NCI-H345 treated with DMSO at 0.1 percent for 48 hours (cell line): ENCODE data around the gene MRPL12.
"Not testable (repeated sequence)": the region's sequence is repeated elsewhere in the genome, so short reads cannot be mapped to it uniquely, and the experiment has no call there.

Source experiments
- DNase-seq: peaks from one replicate; lab custom pipeline; 2025; ENCODE audit not compliant: unreplicated experiment; lab: John Stamatoyannopoulos, UW

Gene MRPL12

GRCh38 chr17:81737947-81738800, 35.0 kb downstream of the MRPL12 start:
- no peak for DNase-seq

GRCh38 chr17:81738801-81739393, 35.7 kb downstream of the MRPL12 start:
- no peak for DNase-seq

GRCh38 chr17:81739593-81739992, 36.4 kb downstream of the MRPL12 start:
- DNase-seq: not testable (repeated sequence)

- no peak for DNase-seq
Observed at GRCh38 chr17:81740395-81740961, 37.3 kb downstream of the MRPL12 start.

GRCh38 chr17:81741049-81741593, 38.0 kb downstream of the MRPL12 start:
- no peak for DNase-seq

- no peak for DNase-seq
Observed at GRCh38 chr17:81741594-81742452, 38.7 kb downstream of the MRPL12 start.
